Activated T-cell treated with anti-CD3 and anti-CD28 coated beads, Interleukin-2, amount 50 U/mL, for 48 hours (primary cell): ENCODE data around the gene SMOC1.

Experiments used
- DNase-seq, 2 experiments: peaks; one replicate each; pipeline ENCODE4 v3.0.0-alpha.2; 2020

SMOC1 gene

DNA sequence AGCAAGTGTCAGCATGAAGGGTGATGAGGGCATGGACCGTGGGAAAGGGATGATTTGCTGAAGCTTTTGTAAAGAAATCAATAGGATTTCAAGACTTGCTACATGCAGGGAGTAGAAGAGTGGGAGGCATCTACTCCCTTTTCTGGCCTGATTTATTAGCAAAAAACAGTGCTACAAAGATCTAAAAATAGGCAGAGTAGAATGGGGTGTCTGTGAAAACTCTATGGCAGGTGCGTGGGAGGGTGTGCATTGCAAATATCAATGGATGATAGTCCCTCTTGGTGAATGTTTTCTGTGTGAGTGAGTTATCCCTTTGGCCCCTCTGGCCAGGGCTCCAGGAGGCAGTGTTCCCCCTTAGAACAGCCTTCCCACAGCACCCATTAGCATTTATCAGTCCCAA, 139.0 kb downstream of the SMOC1 start:
- DNase-seq = no peak

- DNase-seq = no peak
These were observed 139.5 kb downstream of the SMOC1 start for GRCh38 chr14:70018713-70019211.

GRCh38 chr14:70019695-70020094, 140.5 kb downstream of the SMOC1 start:
- no peak for DNase-seq

DNA sequence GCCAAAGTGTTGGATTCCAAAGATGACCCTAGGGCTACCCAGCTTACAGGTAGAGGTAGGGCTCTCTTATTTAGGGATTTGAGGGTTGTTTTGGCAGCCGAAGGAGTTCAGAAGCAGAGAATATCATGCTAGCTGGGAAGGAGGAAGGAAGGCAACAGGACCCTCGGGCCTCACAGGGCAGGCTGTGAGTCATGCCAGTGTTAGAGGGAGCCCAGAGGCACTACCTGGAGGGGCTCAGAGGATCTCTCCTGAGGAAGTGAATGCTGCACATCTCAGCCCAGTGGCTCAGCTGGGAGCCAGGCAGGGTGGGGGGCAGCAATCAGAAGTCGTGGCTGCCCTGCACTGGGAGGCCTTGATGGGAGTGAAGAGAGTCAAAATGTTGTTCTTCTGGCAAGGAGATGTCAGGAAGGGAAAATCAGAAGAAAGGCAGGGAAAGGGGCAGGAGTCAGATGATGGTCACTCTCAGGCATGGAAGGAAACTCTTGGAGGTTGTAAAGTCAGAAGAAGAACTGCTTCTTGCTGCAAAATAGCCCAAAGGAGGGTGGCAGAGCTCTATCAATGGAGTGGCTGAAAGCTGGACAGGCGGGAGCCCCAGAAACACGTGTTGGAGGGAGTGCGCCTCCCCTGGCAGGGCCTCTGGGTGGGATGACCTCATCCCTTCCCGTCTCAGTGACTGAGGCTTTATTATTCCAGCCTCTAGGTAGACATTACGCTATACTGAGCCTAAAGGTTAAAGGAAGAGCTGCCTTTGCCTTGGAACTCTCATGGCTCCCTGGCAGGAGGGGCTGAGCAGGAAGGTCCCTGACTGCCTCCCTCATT, 141.3 kb downstream of the SMOC1 start:
- DNase-seq = no peak

GRCh38 chr14:70021548-70022220, 142.5 kb downstream of the SMOC1 start:
- DNase-seq = no peak

DNA sequence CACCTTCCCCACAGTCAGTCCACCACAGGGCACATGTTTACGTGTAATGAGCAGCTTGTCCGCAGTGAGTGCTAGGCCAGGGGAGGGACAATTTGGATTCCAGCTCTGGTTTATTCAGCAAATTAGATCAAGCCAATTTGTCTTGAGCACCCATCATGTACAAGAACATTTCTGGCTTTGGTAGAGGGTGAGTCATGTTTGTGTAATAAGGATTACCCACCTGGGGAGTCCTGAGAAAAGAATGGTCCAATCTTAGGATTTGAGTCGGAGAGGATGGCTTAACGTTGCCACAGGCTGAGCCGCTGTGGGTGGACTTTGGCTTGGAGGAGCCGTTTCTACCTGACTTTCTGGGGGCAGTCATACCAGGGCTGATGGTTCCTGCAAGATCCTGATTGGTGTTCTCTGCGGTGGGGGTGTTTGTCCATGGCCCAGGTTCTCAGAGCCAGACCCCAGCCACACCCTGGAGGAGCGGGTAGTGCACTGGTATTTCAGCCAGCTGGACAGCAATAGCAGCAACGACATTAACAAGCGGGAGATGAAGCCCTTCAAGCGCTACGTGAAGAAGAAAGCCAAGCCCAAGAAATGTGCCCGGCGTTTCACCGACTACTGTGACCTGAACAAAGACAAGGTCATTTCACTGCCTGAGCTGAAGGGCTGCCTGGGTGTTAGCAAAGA, 143.7 kb downstream of the SMOC1 start:
- no peak for DNase-seq

- DNase-seq = no peak
These were observed 144.7 kb downstream of the SMOC1 start for GRCh38 chr14:70023871-70024270.

DNA sequence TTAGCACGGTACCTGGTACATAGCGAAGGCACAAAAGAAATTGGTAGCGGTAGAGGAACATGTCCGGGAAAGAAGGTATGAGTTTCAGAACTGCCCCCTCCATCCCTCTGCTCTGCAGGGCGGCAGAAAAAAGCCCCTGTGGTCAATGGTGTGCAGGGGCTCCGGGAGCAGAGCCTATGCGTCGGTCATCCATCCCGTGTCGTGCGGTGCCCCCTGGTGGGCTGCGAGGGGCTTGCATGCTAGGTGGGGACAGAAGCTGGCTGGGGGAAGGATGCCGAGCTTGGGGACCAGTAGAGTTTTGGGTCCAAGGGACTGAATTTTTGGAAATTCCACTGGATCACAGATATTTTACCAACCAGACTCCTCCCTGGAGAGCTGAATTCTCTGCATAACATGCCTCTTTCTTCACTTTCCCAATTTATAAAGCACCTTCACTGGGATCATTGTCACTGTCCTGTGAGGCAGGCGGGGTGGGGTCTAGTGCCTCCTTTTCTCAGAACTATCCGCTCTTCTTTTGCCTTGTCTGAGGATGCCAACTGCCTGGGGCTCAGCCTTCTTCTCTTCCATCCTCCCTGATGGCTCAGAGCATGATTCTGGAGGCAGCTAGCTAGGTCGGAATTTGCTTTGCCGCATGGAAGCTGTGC, 148.7 kb downstream of the SMOC1 start:
- peak; percentile 81 to 87 for DNase-seq

DNA sequence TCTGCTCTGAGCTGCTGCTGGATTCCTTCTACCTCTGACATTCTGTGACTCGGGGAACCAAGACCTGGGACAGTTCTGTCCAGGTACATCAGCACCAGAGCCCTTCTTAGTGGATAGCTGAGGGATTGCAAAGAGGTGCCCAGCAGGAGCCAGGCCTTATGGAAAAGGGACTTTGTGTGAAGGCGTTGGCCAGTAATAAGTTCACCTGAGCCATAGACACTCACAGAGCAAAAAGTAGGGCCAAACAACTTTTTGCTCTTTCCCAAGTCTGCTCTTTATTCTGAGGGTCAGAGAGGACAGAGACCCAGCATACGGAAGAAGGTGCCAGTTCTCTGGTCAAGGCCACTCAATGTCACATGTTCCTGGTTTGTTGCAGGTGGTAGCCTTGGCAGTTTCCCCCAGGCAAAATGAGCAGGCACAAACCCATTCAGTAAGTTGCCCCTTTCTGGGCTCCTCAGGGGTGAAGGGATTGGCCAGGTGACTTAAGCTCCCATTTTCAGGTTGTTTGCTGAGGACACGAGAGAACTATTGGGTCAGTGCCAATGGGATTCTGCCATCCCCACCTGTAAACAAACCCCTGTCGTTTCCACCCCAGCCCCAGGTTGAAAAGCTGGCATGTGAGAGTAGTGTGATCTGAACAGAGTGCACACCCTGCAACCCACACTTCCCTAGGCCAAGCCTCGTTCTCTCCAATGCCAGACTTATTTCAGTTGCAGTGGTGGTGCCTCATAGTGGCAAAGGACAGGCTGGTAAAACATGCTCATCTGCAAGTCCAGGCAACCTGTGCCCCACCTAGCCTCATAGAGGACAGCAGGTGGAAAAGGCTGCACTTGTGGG, 150.3 kb downstream of the SMOC1 start:
- DNase-seq = no peak

DNA sequence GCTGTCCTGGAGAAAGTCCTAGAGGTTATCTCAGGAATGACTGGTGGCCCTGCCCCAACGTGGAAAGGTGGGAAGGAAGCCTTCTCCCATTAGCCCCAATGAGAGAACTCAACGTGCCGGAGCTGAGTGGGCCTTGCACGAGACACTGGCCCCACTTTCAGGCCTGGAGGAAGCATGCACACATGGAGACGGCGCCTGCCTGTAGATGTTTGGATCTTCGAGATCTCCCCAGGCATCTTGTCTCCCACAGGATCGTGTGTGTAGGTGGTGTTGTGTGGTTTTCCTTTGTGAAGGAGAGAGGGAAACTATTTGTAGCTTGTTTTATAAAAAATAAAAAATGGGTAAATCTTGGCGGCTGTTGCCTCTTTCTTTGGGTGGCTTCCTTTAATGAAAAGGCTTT, 152.8 kb downstream of the SMOC1 start:
- no peak for DNase-seq

- DNase-seq = no peak
These were observed 153.2 kb downstream of the SMOC1 start for GRCh38 chr14:70032447-70032846.

- no peak for DNase-seq
These were observed 153.9 kb downstream of the SMOC1 start for GRCh38 chr14:70033116-70033515.

- DNase-seq = no peak
These were observed 154.3 kb downstream of the SMOC1 start for GRCh38 chr14:70033561-70033960.

DNA sequence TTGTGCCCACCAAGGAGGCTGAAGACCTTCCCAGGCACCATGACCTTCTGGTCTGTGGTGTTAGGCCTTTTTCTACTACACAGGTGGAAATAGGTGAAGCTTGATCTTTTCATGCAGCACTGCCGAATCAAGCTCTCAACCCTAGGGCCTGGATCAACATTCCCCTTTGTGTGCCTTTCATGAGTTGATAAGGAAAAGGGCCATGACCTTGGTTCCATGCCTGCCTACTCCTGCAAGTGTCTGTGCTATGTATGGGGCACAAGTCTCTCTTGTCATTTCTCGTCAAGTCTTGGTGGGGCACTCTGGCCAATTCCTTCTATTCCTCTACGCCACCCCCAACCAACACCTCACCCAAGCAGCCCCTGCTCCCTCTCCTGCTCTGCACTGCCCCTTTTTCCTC, 155.0 kb downstream of the SMOC1 start:
- DNase-seq = no peak

- DNase-seq = no peak
These were observed 157.4 kb downstream of the SMOC1 start for GRCh38 chr14:70036665-70037064.

DNA sequence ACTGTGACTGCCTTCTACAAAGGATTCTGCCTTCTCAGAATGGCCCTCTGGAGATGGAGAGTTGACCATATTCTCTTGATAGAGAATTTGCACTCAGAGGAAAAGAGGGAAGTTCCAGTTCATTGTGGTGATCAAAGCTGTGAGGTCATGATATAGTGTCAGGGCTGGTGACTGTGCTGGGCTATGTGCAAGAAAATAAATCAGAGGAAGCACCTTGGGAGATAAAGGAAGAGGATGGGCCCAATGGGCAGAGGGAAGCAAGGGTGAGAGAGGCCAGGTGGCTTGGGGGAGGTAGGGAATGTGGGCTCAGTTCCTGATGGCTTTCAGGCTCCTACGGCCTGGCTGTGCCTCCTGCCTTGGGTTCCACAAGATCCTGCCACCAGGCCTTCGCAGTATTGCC, 163.8 kb downstream of the SMOC1 start:
- no peak for DNase-seq

DNA sequence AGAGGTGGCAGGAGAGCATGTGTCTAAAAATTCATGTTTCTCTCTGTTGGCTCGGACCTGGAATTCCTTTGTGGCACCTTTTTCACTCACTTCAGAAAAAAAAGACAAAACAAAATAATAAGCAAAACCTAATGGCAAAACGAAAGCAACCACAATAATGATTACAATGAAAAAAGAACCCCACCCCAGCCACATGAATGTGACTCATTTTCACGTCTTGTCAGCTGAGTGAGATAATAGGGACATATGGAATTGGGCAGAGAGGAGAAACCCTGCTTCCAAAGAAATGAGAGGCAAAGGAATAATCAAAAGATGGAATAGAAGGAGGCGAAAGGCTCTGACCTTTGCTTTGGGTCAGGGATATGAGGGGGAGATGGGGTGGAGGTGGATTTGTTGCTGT, 166.1 kb downstream of the SMOC1 start:
- DNase-seq = no peak

DNA sequence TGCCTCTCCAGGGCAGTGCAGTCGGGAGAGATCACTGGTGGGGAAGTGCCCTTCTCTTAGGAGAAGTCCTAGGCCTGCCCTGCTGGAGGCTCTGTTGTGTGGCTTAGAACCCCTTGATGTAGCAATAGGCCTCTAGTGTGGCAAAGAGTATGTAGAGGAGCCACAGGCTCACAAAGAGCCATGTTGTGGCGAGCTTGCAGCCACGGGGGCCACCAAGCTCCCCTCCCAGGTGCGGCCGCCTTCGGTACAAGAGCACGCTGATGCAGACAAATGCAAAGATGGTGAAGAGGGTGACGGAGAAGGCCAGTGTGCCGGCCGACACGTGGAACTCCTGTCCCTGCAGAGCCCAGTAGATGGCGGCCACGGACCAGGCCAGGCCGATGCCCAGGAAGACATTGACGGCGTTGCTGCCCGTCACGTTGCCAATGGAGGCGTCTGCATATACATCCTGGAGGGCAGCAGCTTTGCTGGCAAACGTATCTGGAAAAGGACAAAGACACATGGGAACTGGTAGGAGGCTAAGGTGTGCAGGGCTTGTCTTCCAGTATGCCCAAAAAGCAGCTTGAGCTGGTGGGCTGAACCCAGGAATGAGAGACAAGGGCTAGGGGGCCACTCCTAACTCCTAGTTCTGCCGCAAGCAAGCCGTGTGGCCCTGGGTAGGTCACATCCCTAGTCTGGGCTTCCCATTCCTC, 166.8 kb downstream of the SMOC1 start:
- DNase-seq = peak in 1 of 2 experiments; percentile 38

GRCh38 chr14:70047598-70048312, 168.5 kb downstream of the SMOC1 start:
- no peak for DNase-seq

GRCh38 chr14:70048313-70048654, 169.1 kb downstream of the SMOC1 start:
- no peak for DNase-seq

DNA sequence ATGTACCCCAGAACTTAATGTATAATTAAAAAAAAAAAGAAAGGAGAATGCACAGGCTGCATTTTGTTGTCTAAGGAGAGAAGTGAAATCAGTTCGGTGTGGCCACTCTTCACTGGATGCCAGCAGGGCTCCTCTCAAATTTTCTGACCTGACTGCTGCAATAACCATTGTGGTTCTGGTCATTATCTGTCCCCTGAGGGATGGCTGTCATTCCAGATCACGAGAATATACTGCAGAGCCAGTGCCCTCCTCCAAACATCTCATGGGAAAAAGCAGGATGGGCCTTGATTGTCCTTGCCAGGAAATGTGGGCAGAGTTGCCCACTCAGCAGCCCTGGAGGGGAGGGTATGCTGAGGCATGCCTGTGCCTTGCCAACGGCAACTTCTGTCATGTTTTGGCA, 170.4 kb downstream of the SMOC1 start:
- DNase-seq = no peak
